Effector memory CD4-positive, alpha-beta T cell (primary cell): Measurements from ENCODE around the gene TUBA4B.
A peak's percentile ranks its signal among the peaks of the same experiment; 100 is the strongest.

Experiments used
- DNase-seq, 3 donors: peaks; one replicate each; pipeline ENCODE4 v3.0.0-alpha.2; 2020
- H3K27ac ChIP-seq: 2 replicates; pipeline ENCODE4 v1.7.0; 2013; ENCODE audit warnings: mild to moderate bottlenecking, low read length, moderate library complexity; ENCODE audit not compliant: insufficient read depth, poor library complexity, severe bottlenecking
- H3K27me3 ChIP-seq: replicated peaks from 2 replicates; pipeline ENCODE4 v1.7.0; 2013; ENCODE audit warnings: mild to moderate bottlenecking, low read length; ENCODE audit not compliant: insufficient read depth, control insufficient read depth, poor library complexity, severe bottlenecking
- H3K36me3 ChIP-seq: 2 replicates; pipeline ENCODE4 v1.7.0; 2013; ENCODE audit warnings: mild to moderate bottlenecking, low read length, moderate library complexity; ENCODE audit not compliant: control insufficient read depth, insufficient read depth
- H3K4me1 ChIP-seq: 2 replicates; pipeline ENCODE4 v1.7.0; 2013; ENCODE audit warnings: low read length, mild to moderate bottlenecking; ENCODE audit not compliant: control insufficient read depth, insufficient read depth, poor library complexity, severe bottlenecking
- H3K4me3 ChIP-seq: 2 replicates; pipeline ENCODE4 v1.7.0; 2013; ENCODE audit warnings: low read length, low read depth, mild to moderate bottlenecking; ENCODE audit not compliant: insufficient read depth, poor library complexity, severe bottlenecking
- H3K9me3 ChIP-seq: 2 replicates; pipeline ENCODE4 v1.7.0; 2013; ENCODE audit warnings: mild to moderate bottlenecking, low read length, moderate library complexity; ENCODE audit not compliant: control insufficient read depth

The TUBA4B gene

DNA sequence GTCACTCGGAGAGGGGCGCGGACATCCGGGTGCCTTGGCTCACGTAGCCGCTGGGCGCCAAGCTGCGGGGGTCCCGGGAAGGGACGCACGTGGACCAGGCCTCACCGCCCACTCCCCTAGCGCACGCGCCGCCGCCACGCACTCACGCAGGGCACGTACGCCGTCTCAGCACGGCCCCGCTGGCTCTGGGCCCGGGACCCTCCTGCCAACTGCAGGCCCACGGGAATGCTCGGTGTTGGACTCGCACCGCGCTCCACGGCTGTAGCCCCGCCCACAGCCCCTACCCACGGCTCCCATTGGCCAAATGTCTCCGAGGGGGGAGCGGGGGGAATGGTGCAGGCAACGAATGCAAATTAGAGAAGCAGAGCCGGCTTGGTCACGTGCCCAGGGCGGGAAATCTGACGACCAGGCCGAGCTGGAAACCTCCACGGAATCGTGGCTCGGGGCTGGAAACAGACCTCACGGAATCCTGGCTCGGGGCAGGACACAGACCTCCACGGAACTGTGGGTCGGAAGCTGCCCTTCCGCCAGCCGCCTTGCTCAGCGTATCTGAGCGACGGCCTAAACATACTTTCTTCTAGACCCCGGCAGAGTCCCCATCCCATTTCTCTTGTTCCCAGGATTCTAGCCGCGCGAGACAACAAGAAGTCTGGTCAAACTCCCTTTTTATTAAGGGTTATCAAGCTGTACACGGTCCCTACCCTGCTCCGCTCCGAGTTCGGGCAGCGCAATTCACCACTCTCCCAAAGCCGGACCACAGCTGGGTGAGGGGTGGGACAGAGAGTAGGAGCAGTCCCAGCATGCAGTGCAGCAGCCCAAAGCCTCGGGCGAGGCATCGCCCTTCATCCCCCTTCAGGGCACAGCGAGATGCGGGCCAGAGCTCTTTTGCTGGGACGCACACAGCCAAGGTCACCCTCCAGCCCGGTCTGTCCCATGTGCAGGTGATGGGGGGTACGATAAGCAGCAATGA, 34.0 kb upstream of the TUBA4B start, which contains the start of gene ABCB6:
TSS of gene ABCB6 (minus strand) at position 227 of the 970 bp plus-strand sequence. CDS start 285 bp downstream, outside the sequence.
- H3K36me3 ChIP-seq = peaks cover 33% of the 10 kb centered on the region

DNA sequence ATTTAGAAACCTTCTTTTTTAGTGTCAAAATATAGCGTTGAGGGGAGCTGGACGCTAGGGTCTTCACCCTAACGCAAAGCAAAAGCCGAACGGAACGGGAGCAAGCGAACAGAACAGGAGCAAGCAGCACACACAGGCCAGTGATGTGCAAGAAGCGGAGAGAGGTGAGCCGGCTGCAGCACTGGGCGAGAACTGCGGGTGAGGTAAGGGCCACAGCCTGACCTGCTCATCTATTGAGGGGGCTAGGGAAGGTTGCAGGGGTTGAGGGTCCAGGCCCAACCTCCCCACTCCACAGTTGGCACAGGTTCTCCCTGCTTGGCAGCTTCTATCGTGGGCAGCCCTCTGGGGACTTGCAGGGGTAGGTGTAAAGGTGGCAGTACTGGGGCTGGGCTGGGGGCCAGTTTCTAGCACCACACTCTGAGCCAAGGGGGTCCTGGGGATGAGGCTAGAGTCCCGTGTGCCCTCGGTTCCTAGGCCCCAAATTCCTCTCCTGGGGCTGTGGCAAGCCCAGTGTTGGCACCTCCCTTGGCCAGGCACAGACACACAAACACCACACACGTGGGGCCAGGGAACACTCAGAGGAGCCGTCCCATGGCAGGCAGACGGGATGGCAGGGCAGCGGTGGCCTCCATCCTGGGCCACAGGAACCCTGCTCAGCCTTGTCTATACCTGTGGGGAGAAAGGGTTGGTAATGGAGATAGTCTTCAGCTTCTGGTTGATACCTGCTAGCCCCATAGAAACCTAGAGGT, 33.1 kb upstream of the TUBA4B start:
- no peaks in the 10 kb centered on the region for H3K27me3 ChIP-seq
- no peak for DNase-seq
- H3K9me3 ChIP-seq = no peaks in the 10 kb centered on the region
- peaks cover 38% of the 10 kb centered on the region for H3K36me3 ChIP-seq
- peaks cover 17% of the 10 kb centered on the region for H3K4me1 ChIP-seq
- H3K27ac ChIP-seq = no peak overlapping the region
- no peak overlapping the region for H3K4me3 ChIP-seq

More for the DNA sequence above, 34.0 kb upstream of the TUBA4B start, which contains the start of gene ABCB6:
- peaks cover 17% of the 10 kb centered on the region for H3K4me1 ChIP-seq
- peak; percentile 74 to 85 (median 85) for DNase-seq
- no peaks in the 10 kb centered on the region for H3K27me3 ChIP-seq
- H3K4me3 ChIP-seq = peak within 1 kb of the TSS; percentile 73
- no peaks in the 10 kb centered on the region for H3K9me3 ChIP-seq
- H3K27ac ChIP-seq = peak within 1 kb of the TSS; percentile 51

DNA sequence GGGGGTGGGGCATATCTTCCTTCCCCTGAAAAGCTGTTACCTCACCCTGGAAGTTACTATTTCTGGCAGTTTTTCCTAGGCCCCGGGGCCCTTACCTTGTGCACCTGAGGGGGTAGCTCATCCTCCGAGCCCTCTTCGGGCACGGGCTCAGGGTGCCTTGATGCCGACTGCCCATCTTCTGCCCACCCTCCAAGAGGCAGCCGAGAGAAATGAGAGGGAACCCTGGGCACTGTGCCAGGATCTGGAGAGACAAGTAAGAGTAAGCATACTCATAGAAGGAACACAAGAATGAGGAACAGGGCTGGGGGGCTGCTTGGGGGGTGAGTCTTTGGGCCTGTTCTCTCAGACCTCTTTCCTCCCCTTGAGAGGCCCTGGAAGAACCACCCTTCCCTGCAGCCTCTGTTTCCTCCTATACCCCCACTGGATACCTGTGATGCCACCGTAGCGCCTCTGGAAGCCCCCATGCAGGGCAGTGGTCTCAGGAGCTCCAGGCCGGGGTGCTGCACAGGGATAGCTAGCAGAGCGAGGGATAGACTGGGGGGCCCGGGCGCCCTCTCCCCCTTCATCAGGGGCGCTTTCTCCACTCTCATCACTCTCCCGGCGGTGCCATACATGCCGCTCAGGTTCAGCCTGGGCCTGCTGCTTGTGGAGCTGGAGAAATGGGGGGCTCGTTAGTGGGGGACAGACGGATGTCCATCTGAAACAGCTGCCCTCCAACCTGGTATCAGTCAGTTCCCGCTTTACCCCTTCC, 32.2 kb upstream of the TUBA4B start:
- H3K4me1 ChIP-seq = peaks cover 17% of the 10 kb centered on the region
- peaks cover 47% of the 10 kb centered on the region for H3K36me3 ChIP-seq
- no peak for DNase-seq
- no peak overlapping the region for H3K4me3 ChIP-seq
- H3K27ac ChIP-seq = no peak overlapping the region
- H3K27me3 ChIP-seq = no peaks in the 10 kb centered on the region
- H3K9me3 ChIP-seq = no peaks in the 10 kb centered on the region

DNA sequence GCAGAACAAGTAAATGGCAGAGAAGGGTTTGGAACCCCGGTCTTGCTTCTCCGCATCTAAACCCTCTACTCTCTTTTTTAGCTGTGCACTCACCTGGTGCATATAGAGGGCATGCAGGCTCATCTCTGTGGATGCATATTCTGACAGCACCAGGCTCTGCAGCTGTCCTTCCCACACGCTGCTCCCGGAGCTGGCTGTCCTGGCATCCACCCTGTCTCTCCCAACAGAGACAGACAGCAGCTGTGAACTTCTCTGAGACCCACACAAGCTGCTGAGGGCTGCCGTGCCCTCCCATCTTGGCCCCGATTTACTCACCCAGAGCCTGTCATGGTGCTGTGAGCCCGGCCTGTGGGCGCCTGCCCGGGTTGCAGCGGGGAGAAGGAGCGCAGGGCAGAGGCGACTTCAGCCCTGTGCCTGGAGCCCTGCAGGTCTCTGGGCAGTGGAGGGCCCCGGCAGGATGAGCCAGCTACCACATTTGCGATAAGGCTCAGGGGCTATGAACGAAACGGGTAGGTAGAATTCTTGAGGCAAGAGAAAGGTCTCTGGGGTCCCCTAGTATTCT, 31.0 kb upstream of the TUBA4B start:
- Histone ChIP-seq H3K4me1 (peaks cover 17% of the 10 kb centered on the region), H3K27me3 (no peaks in the 10 kb centered on the region), H3K9me3 (no peaks in the 10 kb centered on the region), H3K27ac (no peak overlapping the region), H3K36me3 (peaks cover 56% of the 10 kb centered on the region), H3K4me3 (no peak overlapping the region)
- no peak for DNase-seq

DNA sequence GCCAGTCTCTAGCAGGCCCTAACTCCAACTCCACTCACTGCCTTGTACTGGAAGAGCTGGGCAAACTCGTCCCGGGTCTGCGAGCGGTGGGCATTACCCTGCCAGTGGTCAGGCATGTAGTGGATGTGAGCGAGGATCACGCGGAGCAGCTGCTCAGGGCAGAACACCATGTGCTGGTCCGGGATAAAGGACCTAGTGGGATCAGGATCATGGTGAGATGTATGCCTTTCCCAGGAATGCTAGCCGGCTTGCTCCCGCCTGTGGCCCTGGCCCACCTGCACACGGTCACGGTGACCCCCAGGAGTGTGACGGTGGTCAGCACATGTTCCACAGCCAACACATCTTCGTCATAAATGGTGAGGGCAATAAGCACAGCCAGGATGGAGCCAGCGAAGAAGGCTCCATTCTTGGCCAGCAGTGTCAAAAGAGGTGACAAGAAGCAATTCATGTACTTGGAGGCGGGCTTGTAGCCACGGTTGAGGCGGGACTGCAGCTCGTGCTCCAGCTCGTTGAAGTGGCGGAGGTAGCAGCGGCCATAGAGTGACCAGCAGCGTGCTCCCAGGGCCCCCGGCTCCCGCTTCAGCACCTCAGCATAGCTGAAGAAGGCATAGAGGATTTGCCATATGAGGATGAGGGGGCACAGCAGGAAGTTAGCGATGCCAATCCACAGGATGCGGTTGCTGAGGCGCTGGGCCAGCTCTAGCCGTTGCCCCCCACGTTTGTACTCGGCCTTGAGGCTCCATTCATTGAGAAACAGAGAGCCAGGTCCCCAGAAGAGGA, 29.0 kb upstream of the TUBA4B start:
- Histone ChIP-seq H3K27me3 (no peaks in the 10 kb centered on the region), H3K4me1 (peaks cover 18% of the 10 kb centered on the region), H3K4me3 (no peak overlapping the region), H3K9me3 (no peaks in the 10 kb centered on the region), H3K36me3 (peaks cover 58% of the 10 kb centered on the region), H3K27ac (no peak overlapping the region)
- DNase-seq = no peak

DNA sequence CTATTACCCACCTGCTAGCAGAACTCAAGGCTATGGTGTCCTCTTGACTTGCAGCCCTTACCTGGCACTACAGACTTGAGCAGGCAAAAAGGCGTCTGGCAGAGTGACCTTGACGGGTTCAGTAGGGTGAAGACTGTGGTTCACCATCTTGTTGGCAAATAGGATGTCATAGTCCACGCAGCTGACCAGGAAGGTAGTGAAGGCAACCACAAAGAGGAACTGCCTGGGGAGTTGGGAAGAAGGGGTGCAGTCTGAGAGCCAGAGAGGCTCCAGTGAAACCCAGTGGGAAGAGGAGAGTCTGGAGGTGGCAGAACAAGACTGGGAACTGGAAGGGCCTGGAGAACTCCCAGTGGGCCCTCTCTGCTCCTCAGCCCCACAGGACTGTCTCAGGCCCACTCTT, 27.7 kb upstream of the TUBA4B start:
- no peaks in the 10 kb centered on the region for H3K27me3 ChIP-seq
- no peak overlapping the region for H3K27ac ChIP-seq
- no peak overlapping the region for H3K4me3 ChIP-seq
- peaks cover 58% of the 10 kb centered on the region for H3K36me3 ChIP-seq
- DNase-seq = no peak
- no peaks in the 10 kb centered on the region for H3K9me3 ChIP-seq
- peaks cover 13% of the 10 kb centered on the region for H3K4me1 ChIP-seq

DNA sequence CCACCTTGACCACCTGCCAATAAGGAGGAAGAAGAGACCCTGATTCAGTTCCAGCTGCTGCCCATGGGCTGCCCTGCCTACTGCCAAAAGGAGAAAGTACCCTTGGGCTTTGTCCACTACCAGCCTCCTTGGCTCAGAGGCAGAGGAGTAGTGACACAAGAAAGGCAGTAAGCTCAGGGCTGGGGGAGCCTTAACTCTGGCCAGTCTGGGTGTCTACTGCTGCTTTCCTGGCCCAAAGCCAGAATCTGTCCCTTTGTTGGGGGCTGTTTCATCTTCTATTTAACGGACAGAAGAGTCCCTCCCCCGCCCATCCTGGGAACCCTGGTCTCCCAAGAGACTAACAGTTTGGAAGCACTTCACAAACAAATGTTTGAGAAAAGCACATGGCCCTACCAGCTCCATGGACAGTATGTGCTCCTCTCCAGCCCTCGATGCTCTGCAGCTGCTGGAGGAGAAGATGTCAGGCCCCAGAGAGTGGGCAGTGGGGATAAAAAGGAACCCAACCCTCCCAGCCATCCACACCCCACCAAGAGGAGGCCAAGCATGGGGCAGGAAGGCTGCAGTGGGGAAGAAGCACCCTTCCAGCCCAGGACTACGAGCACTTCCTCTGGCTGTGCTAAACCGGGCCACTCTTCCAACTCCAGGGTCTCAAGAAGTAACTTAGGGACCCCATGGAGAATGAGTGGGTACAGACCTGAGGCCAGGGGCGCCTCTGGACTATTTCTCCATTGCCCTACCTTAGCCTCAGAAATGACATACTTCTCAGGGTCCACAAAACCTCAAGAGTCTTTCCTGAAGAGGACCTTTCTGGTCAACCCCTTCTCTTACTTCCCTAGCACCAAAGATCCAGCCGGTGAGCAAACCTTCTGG, 24.8 kb upstream of the TUBA4B start:
- Histone ChIP-seq H3K36me3 (peaks cover 53% of the 10 kb centered on the region), H3K4me3 (peak overlapping the region; percentile 80), H3K27ac (peak overlapping the region; percentile 93), H3K4me1 (peaks cover 13% of the 10 kb centered on the region), H3K27me3 (no peaks in the 10 kb centered on the region), H3K9me3 (no peaks in the 10 kb centered on the region)
- no peak for DNase-seq

DNA sequence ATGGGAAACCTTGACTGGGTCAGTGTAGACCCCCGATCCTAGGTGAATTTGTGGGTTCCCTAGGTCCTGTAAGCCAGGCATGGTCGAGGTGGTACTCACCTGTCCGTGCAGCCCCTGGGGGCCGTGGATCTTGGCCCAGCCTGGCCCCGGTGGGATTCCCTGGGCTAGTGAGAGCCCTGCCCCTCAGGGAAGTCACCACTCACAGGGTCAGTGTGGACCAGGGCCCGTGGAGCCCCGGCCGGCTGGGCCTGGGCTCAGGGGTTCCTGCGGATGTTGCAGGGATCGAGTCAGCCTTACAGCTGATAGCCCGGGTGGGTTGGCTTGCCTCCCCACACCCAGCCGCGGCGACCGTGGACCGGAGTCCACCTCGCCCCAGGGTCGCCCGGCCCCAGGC, 24.1 kb upstream of the TUBA4B start:
- H3K4me1 ChIP-seq = peaks cover 13% of the 10 kb centered on the region
- no peak for DNase-seq
- no peaks in the 10 kb centered on the region for H3K9me3 ChIP-seq
- peak overlapping the region; percentile 93 for H3K27ac ChIP-seq
- no peaks in the 10 kb centered on the region for H3K27me3 ChIP-seq
- H3K36me3 ChIP-seq = peaks cover 53% of the 10 kb centered on the region
- H3K4me3 ChIP-seq = peak overlapping the region; percentile 80
